H1 (cell line): ENCODE data around the gene PRKG2. TPM values are rescaled to one million over a fixed set of nuclear protein-coding genes. Genes with fewer than 3 reads are reported as not detected.

Experiments used
- CTCF ChIA-PET: fragments of 300-600 bp; sonication (Branson Sonifier 250); formaldehyde crosslinking; loops from one replicate; lab custom pipeline; 2021; ENCODE audit not compliant: partially characterized antibody; lab: Charles Lee
- POLR2A ChIA-PET: fragments of 300-600 bp; sonication (Branson Sonifier 250); formaldehyde crosslinking; loops from one replicate; lab custom pipeline; 2021; ENCODE audit warnings: inconsistent platforms; ENCODE audit not compliant: partially characterized antibody; lab: Charles Lee
- DNase-seq, 2 experiments: peaks; one replicate each; pipeline versions ENCODE4 v3.0.0 to v3.0.0-alpha.2; 2010 to 2022; ENCODE audit warnings: low spot score in 2 of 2, low read depth in 1 of 2, mixed read lengths in 1 of 2
- FAIRE-seq: peaks from 2 replicates; lab custom pipeline; 2011; peaks lifted over from hg19 to GRCh38; lab: Jason Lieb, UNC
- H2AFZ ChIP-seq: 2 replicates; pipeline ENCODE4 v1.8.1; 2012; ENCODE audit warnings: low read length, inconsistent platforms
- H2AK5ac ChIP-seq: 2 replicates; pipeline ENCODE4 v1.6.1; 2013; ENCODE audit warnings: low read depth, low read length
- H2BK120ac ChIP-seq: replicated peaks from 2 replicates; pipeline ENCODE3; 2013; ENCODE audit warnings: low read depth, low read length, inconsistent platforms
- H2BK12ac ChIP-seq: 2 replicates; pipeline ENCODE4 v1.6.1; 2013; ENCODE audit warnings: low read depth, low read length
- H2BK15ac ChIP-seq: 2 replicates; pipeline ENCODE4 v1.6.1; 2013; ENCODE audit warnings: low read length
- H2BK20ac ChIP-seq: 2 replicates; pipeline ENCODE4 v1.6.1; 2013; ENCODE audit warnings: low read length
- H2BK5ac ChIP-seq: 2 replicates; pipeline ENCODE4 v1.6.1; 2013; ENCODE audit warnings: low read depth, low read length
- H3K14ac ChIP-seq: 2 replicates; pipeline ENCODE4 v1.6.1; 2013; ENCODE audit warnings: inconsistent platforms; ENCODE audit not compliant: insufficient read length
- H3K18ac ChIP-seq: 2 replicates; pipeline ENCODE4 v1.6.1; 2013; ENCODE audit warnings: low read length; ENCODE audit errors: extremely low read depth
- H3K23ac ChIP-seq: 2 replicates; pipeline ENCODE4 v1.6.1; 2013; ENCODE audit warnings: inconsistent platforms; ENCODE audit not compliant: insufficient read length
- H3K23me2 ChIP-seq: 2 replicates; pipeline ENCODE4 v1.6.1; 2013; ENCODE audit warnings: low read depth, low read length
- H3K27ac ChIP-seq: 2 replicates; pipeline ENCODE4 v1.6.1; 2011; ENCODE audit warnings: low read depth, low read length, inconsistent platforms
- H3K27me3 ChIP-seq, 4 experiments: replicated peaks in 1 of 4; 1 replicate in 1 of 4; 2 replicates in 3 of 4; pipeline versions ENCODE4 v1.6.1 to v1.8.1; 2011 to 2013; ENCODE audit warnings: low read length in 3 of 4, mild to moderate bottlenecking in 3 of 4, inconsistent platforms in 2 of 4, mixed read lengths in 2 of 4, moderate library complexity in 1 of 4; ENCODE audit not compliant: control insufficient read depth in 3 of 4, insufficient read depth in 3 of 4; ENCODE audit errors: extremely low read depth in 1 of 4
- H3K36me3 ChIP-seq, 4 experiments: 2 replicates each; pipeline versions ENCODE4 v1.6.1 to v1.8.1; 2011 to 2013; ENCODE audit warnings: mild to moderate bottlenecking in 4 of 4, low read length in 3 of 4, moderate library complexity in 2 of 4, control low read depth in 1 of 4, inconsistent platforms in 1 of 4; ENCODE audit not compliant: insufficient read depth in 4 of 4, control insufficient read depth in 2 of 4
- H3K4ac ChIP-seq: replicated peaks from 2 replicates; pipeline ENCODE3; 2013; ENCODE audit warnings: low read length, low read depth, mixed read lengths, inconsistent platforms; ENCODE audit not compliant: insufficient read length
- H3K4me1 ChIP-seq, 4 experiments: replicated peaks in 1 of 4; 1 replicate in 1 of 4; 2 replicates in 3 of 4; pipeline versions ENCODE4 v1.6.1 to v1.8.1; 2011 to 2013; ENCODE audit warnings: low read length in 3 of 4, inconsistent platforms in 2 of 4, mixed read lengths in 1 of 4; ENCODE audit not compliant: insufficient read depth in 4 of 4, control insufficient read depth in 3 of 4
- H3K4me2 ChIP-seq, 2 experiments: 2 replicates each; pipeline versions ENCODE4 v1.6.1 to v1.8.1; 2011 to 2013; ENCODE audit warnings: low read depth in 2 of 2, low read length in 2 of 2, control low read depth in 1 of 2, inconsistent platforms in 1 of 2, mild to moderate bottlenecking in 1 of 2; ENCODE audit not compliant: insufficient read depth in 1 of 2
- H3K4me3 ChIP-seq, 4 experiments: fragments of 200-600, 300-600 bp in 1 of 4; sonication (generic), shearing (Covaris generic), sonication (Bioruptor Twin) in 1 of 4; 2 replicates each; pipeline versions ENCODE4 v1.5.1 to v1.8.1; 2011 to 2016; ENCODE audit warnings: low read length in 4 of 4, low read depth in 3 of 4, control low read depth in 2 of 4, inconsistent platforms in 2 of 4, mild to moderate bottlenecking in 2 of 4, mixed read lengths in 1 of 4, moderate library complexity in 1 of 4; ENCODE audit not compliant: insufficient read depth in 2 of 4; ENCODE audit errors: extremely low read depth in 1 of 4
- H3K56ac ChIP-seq: replicated peaks from 2 replicates; pipeline ENCODE3; 2013; ENCODE audit warnings: low read depth, mild to moderate bottlenecking, mixed read lengths, low read length, inconsistent platforms; ENCODE audit not compliant: insufficient read length
- H3K79me1 ChIP-seq: 2 replicates; pipeline ENCODE4 v1.6.1; 2013; ENCODE audit warnings: low read depth, low read length, control low read depth
- H3K79me2 ChIP-seq, 2 experiments: 2 replicates each; pipeline versions ENCODE4 v1.6.1 to v1.8.1; 2012 to 2013; ENCODE audit warnings: low read length in 2 of 2, mild to moderate bottlenecking in 2 of 2, inconsistent platforms in 1 of 2; ENCODE audit not compliant: insufficient read depth in 2 of 2, control insufficient read depth in 1 of 2
- H3K9ac ChIP-seq, 4 experiments: replicated peaks in 1 of 4; 1 replicate in 1 of 4; 2 replicates in 3 of 4; pipeline versions ENCODE4 v1.6.1 to v1.8.1; 2011 to 2013; ENCODE audit warnings: low read depth in 3 of 4, low read length in 3 of 4, control low read depth in 2 of 4, mild to moderate bottlenecking in 2 of 4, moderate library complexity in 2 of 4, inconsistent platforms in 1 of 4; ENCODE audit errors: extremely low read depth in 1 of 4
- H3K9me3 ChIP-seq, 2 experiments: 2 replicates each; pipeline versions ENCODE4 v1.6.1 to v1.8.1; 2012 to 2013; ENCODE audit warnings: mild to moderate bottlenecking in 2 of 2, moderate library complexity in 2 of 2, control low read depth in 1 of 2, inconsistent platforms in 1 of 2, low read depth in 1 of 2, low read length in 1 of 2, mixed read lengths in 1 of 2; ENCODE audit not compliant: insufficient read depth in 2 of 2
- H4K20me1 ChIP-seq, 2 experiments: replicated peaks in 1 of 2; 2 replicates each; pipeline versions ENCODE3 to v1.8.1; 2011 to 2013; ENCODE audit warnings: inconsistent platforms in 2 of 2, low read length in 2 of 2, mild to moderate bottlenecking in 1 of 2; ENCODE audit not compliant: insufficient read depth in 2 of 2, control insufficient read depth in 1 of 2
- H4K5ac ChIP-seq: 2 replicates; pipeline ENCODE4 v1.6.1; 2013; ENCODE audit warnings: low read length, low read depth, mixed read lengths, inconsistent platforms; ENCODE audit not compliant: insufficient read length
- H4K8ac ChIP-seq: 2 replicates; pipeline ENCODE4 v1.8.0; 2013; ENCODE audit warnings: mild to moderate bottlenecking, moderate library complexity, low read length, inconsistent platforms; ENCODE audit not compliant: insufficient read depth; ENCODE audit errors: extremely low read depth
- H4K91ac ChIP-seq: replicated peaks from 2 replicates; pipeline ENCODE3; 2013; ENCODE audit warnings: low read length, mixed read lengths, inconsistent platforms; ENCODE audit not compliant: insufficient read length
- WGBS, 2 experiments: shearing (Covaris generic) in 1 of 2; methylation state at CpG; one replicate each; pipeline versions ENCODE4 v1.1.6 to v1.1.7; 2013 to 2015; ENCODE audit warnings: low lambda C conversion rate in 2 of 2, mixed read lengths in 2 of 2, inconsistent platforms in 1 of 2, low coverage in 1 of 2, missing lambda C conversion rate in 1 of 2; ENCODE audit not compliant: insufficient replicate concordance in 2 of 2, insufficient coverage in 1 of 2, insufficient read length in 1 of 2; ENCODE audit errors: extremely low coverage in 1 of 2, missing lambda C conversion rate in 1 of 2; 5-methylcytosine and 5-hydroxymethylcytosine counted together
- polyA plus RNA-seq, 7 experiments: library from polyadenylated mRNA; depleted of rRNA in 3 of 7; stranded (reverse) in 5 of 7; unstranded in 2 of 7; fragments of >200 nt in 5 of 7; fragments of 200-250 nt in 2 of 7; gene quantifications; 1 replicate in 5 of 7; 2 replicates in 1 of 7; 4 replicates in 1 of 7; pipeline versions ENCODE4 v1.2.1 to v1.2.3, GENCODE V29; 2011 to 2013; ENCODE audit warnings: missing spikeins in 2 of 7, mixed read lengths in 2 of 7
- total RNA-seq: library from RNA; stranded (reverse); fragmentation: NEBNext Ultra II Directional; extraction: Animal tissue kit (Norgen Biotek cat#: 25700); gene quantifications from 2 replicates; pipeline ENCODE4 v1.2.1, GENCODE V29; 2021

Gene PRKG2
- total and polyA plus RNA-seq, 2 of the 8 experiments (the other 6 are each of a cell fraction or from before 2014, with no cell fraction given), result 0.45 to 1.2 TPM

DNA sequence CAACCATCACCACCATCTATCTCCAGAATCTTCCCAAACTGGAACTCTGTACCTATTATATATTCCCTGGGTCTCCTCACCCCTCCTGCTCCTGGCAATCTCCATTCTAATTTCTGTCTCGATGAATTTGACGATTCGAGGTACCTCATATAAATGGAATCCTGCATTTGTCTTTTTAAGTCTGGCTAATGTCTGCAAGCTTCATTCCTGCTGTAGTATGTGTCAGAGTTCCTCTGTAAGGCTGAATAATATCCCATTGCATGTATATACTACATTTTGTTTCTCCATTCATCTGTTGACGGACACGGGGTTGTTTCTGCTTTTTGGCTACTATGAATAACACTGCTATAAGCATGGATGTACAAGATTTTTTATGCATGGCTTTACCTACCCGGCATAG is 19.5 kb downstream of the PRKG2 start:
- Histone ChIP-seq H2BK12ac (no peak overlapping the region), H3K27ac (no peak overlapping the region), H3K23ac (no peak overlapping the region), H4K20me1 (no peaks in the 10 kb centered on the region), H3K4me1 (no peaks in the 10 kb centered on the region), H3K4ac (no peak overlapping the region), H3K14ac (no peak overlapping the region), H3K9me3 (no peaks in the 10 kb centered on the region), H3K79me2 (no peaks in the 10 kb centered on the region), H3K4me2 (no peak overlapping the region), H3K23me2 (no peaks in the 10 kb centered on the region), H3K18ac (no peak overlapping the region), H4K8ac (no peak overlapping the region), H3K36me3 (no peaks in the 10 kb centered on the region), H2BK15ac (no peak overlapping the region), H3K56ac (no peak overlapping the region), H2AK5ac (no peak overlapping the region), H2BK120ac (no peak overlapping the region), H3K9ac (no peak overlapping the region), H4K91ac (no peak overlapping the region), H2BK5ac (no peak overlapping the region), H2BK20ac (no peak overlapping the region), H4K5ac (no peak overlapping the region), H3K4me3 (no peak overlapping the region), H3K79me1 (no peaks in the 10 kb centered on the region), H3K27me3 (no peaks in the 10 kb centered on the region), H2AFZ (no peak overlapping the region)
- CTCF ChIA-PET, result interaction anchor here (1.3 to 2.4 kb wide), 2 partner anchors 12 to 65 kb away, joined by 3 to 10 read pairs; no protein-coding TSS in a partner anchor
- no peak for DNase-seq
- FAIRE-seq, result no peak
- POLR2A ChIA-PET, result no interaction called here
- 97% methylated on average over 6 of the region's 6 CpGs; no CpG with 5 or more reads in 1 of the 2 experiments for WGBS, 2 experiments
